ENCODE measurements around the gene ZNF33A.
"Not testable (repeated sequence)": the region's sequence is repeated elsewhere in the genome, so short reads cannot be mapped to it uniquely, and the experiment has no call there.

Gene ZNF33A

GRCh38 chr10:38045129-38045528 lies 34.7 kb downstream of the ZNF33A start:
- no peak for DNase-seq (ENCODE audit: low read depth, low spot score)

DNA sequence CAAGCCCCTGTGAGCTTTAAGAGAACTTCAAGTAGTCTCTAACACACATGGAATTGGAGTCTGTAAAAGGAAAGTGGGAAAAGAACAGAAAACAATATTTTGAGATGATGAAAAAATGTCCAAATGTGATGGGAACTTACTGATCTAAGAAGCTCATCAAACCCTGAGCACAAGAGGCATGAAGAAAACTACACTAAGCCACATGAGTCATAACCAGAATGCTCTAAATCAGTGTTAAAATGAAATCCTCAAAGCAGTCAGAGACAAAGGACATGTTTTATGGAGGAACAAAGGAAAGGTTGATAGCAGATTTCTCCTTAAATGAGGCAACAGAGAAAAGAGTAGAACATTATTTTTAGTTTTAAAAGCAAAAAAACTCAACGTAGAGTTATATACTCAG lies 37.2 kb downstream of the ZNF33A start:
- DNase-seq (ENCODE audit: low read depth, low spot score) = no peak

DNA sequence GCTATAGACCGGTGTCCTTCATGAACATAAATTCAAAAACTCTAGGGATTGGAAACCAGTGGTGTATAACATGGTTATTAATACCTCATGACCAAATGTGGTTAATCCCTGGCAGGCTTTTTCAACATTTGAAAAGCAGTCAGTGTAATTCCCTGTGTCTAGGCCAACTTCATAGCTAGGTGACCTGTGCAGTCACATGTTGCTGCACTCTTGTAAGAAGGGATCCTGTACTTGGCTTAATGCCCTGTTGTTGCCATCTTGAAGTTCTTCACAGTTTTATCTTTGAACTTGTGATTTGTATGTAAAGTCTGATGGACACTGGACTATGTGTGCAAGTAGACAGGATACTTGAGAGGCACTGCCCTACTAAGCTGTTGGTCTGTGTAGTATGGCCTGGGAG lies 39.7 kb downstream of the ZNF33A start:
- no peak for DNase-seq (ENCODE audit: low read depth, low spot score)

GRCh38 chr10:38054361-38054797 lies 43.9 kb downstream of the ZNF33A start:
- DNase-seq (ENCODE audit: low read depth, low spot score) = no peak

GRCh38 chr10:38055274-38055894 lies 44.9 kb downstream of the ZNF33A start:
- DNase-seq (ENCODE audit: low read depth, low spot score) = not testable (repeated sequence)

- DNase-seq (ENCODE audit: low read depth, low spot score) = not testable (repeated sequence)
Observed at GRCh38 chr10:38069663-38070062, 59.2 kb downstream of the ZNF33A start.

DNA sequence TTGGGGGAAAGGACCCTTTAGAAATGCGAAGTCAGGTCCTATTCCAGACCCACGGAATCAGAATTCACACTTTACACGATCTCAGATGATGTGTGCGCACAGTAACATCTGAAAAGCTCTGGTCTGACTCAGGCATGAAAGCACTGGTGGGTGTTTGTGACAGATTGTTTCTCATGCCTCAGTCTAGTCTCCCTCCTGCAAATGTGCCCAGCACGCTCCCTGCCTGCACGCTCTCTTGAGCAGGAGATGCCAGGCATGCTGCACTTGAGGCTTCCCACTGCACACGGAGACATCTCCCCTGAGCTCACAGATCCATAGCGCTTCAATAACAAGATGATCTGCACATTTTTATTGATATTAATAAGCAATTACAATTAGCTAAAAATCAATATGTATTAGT lies 60.0 kb downstream of the ZNF33A start:
- no peak for DNase-seq (ENCODE audit: low read depth, low spot score)

DNA sequence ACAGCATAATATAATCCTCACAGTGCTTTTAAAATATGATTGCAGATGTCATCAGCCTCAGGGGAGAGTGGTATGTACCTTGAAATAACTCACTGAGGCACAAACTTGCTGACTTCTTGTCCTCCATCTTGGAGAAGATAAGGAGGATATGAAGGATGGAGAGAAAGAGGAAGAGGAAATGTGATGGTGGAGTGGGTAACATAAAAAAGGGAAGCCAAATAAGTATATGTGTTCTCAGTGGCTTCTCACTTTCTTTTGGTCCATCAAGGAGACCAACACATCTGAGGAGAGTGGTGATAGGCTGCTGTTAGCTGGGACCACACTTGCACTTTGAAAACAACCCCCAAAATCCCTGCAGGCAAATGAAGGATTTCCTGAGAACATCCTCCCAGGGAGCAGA lies 62.1 kb downstream of the ZNF33A start:
- DNase-seq (ENCODE audit: low read depth, low spot score) = no peak

DNA sequence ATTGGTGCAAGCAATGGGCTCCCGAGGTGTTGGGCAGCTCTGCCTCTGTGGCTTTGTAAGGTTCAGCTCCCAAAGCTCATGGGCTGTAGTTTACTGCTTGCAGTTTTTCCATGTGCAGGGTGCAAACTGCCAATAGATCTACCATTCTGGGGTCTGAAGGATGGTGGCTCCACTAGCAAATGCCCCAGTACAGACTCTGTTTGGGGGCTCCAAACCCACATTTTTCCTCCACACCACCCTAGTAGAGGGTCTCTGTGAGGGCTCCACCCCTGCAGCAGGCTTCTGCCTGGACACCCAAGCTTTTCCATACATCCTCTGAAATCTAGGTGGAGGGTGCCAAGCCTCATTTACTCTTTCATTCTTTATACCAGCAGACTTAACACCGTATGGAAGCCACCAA lies 66.2 kb downstream of the ZNF33A start:
- DNase-seq (ENCODE audit: low read depth, low spot score) = no peak

DNA sequence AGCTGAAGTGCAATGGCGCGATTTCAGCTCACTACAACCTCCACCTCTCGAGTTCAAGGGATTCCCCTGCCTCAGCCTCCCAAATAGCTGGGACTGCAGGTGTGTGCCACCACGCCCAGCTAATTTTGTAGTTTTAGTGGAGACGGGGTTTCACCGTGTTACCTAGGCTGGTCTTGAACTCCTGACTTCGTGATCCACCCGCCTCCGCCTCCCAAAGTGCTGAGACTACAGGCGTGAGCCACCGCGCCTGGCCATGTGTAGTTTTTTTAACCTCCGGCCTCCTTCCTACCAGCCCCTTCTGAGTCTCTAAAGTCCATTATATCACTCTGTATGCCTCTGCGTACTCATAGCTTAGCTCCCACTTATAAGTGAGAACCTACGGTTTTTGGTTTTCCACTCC lies 82.8 kb downstream of the ZNF33A start:
- not testable (repeated sequence) for DNase-seq (ENCODE audit: low read depth, low spot score)

GRCh38 chr10:38093816-38094157 lies 83.3 kb downstream of the ZNF33A start:
- DNase-seq (ENCODE audit: low read depth, low spot score) = no peak

DNA sequence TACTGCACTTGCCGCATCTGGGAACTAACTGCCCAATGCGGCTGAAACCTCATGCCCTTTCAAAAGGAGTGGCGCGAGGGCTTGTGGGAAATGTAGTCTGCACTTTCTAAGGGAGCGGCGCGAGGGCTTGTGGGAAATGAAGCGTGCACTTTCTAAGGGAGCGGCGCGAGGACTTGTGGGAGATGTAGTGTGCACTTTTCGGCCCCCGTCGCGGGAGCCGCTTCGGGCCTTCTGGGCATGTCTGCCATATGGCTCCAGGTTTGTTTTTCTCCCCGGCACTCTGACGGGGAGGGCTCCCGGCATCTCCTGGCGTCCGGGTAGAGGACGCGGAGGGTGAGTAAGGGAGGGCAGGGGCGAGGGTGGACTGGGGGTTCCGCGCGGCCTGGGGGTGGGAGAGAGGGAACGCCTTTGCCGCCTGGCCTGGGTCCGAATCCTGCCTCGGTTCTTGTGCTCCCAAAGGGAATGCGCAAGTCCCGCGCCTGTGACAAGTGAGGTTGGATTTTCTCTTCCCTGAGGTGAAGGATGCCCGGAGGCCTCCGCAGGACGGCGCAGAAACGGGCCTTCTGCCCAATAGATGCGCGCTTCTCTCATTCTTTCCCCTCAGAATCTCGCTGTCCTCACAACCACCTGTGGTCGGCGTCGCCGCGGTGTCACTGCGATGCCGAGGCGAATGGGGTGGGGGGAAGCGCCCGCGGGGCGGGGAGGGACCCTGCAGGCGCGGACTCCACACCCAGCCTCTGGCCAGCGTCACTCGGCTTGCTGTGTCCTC lies 83.9 kb downstream of the ZNF33A start, which contains the start of gene ZNF37A:
Gene ZNF37A (plus strand): TSS at position 180 of the 769 bp plus-strand sequence. CDS start 2,281 bp downstream, outside the sequence.
- DNase-seq (ENCODE audit: low read depth, low spot score) = peak; percentile 88

DNA sequence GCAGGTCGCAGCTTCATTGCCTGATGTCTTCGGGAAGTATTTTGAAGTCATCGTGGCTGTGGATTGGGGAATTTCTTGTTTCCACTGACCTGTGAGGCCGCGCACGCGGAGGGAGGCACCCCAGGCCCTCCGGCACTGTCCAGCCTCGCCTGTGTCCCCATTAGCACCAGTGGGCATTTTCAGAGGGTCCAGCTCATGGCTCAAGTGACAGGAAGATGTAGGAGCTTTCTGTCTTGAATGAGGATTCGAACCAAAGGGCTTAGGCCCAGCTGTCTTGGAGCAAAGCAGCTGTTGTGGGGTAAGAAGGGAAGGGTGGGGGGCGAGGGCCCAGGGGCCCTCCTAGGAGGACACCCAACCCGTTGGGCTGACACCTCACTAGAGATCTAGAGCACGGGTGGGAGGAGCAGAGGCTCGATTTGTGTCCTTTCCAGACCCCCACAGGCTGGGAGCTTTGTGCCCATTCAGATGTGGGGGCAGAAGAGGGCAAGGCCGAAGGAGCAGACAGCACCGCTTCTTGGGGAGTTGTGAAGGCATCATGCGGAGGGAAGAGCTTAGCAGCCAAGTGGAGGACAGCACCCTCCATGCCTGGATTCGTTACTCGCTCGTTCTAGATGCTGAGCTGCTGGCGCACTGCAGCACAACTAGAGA lies 84.6 kb downstream of the ZNF33A start:
- no peak for DNase-seq (ENCODE audit: low read depth, low spot score)

DNA sequence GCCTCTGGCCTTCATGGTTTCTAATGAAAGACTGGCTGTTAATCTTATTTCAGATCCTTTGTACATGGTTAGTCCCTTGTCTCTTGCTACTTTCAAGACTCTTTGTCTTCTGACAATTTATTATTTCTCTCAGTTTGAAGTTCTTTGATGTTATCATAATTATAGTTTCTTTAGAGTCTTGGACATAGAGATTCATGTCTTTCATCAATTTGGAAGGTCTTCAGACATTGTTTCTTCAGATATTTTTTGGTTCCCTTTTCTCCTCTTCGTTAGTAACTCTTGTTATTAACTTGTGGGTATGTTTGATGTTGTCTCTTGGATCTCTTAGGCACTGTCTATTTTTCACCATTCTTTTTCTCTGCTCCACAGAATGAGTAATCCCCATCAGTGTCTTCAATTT lies 92.4 kb downstream of the ZNF33A start:
- DNase-seq (ENCODE audit: low read depth, low spot score) = no peak

GRCh38 chr10:38103756-38104155 lies 93.3 kb downstream of the ZNF33A start:
- DNase-seq (ENCODE audit: low read depth, low spot score) = no peak

GRCh38 chr10:38112159-38112558 lies 101.7 kb downstream of the ZNF33A start:
- DNase-seq (ENCODE audit: low read depth, low spot score) = no peak
